Upper lobe of left lung (tissue), 4 donors: ENCODE results near the gene LCN2.

ENCODE experiments used
- CTCF ChIP-seq, 6 experiments: fragments of 450-650 bp in 4 of 6; fragments of 200-600 bp in 2 of 6; sonication (generic) in 2 of 6; IDR thresholded peaks; one replicate each; pipeline ENCODE4 v1.5.1; 2016 to 2019; ENCODE audit warnings: antibody characterized with exemption in 6 of 6
- EP300 ChIP-seq, 4 donors: sonication (generic); formaldehyde crosslinking; IDR thresholded peaks; one replicate each; pipeline ENCODE4 v1.5.1; 2017; ENCODE audit warnings: antibody characterized with exemption in 4 of 4, control low read depth in 2 of 4
- POLR2A ChIP-seq, 4 donors: fragments of 450-650 bp; IDR thresholded peaks; one replicate each; pipeline ENCODE4 v1.5.1; 2016 to 2017; ENCODE audit warnings: antibody characterized with exemption in 4 of 4, mild to moderate bottlenecking in 2 of 4
- POLR2AphosphoS5 ChIP-seq, 2 donors: sonication (generic); formaldehyde crosslinking; IDR thresholded peaks; one replicate each; pipeline ENCODE4 v1.5.1; 2017; ENCODE audit warnings: antibody characterized with exemption in 2 of 2

GRCh38 chr9:128127990-128128835 is 21.0 kb upstream of the LCN2 start:
- TF ChIP-seq CTCF (IDR thresholded peaks at IDR 0.05) (peak in 3 of 6 experiments; percentile 4 to 13 (median 8)), EP300 (IDR thresholded peaks at IDR 0.05) (no peak), POLR2A (IDR thresholded peaks at IDR 0.05) (peak in 2 of 4 donors; percentile 33 to 53), POLR2AphosphoS5 (IDR thresholded peaks at IDR 0.05) (peak; percentile 41 to 59)
